T follicular helper cell (primary cell): ENCODE data around the gene CORO2A.
A peak's percentile ranks its signal among the peaks of the same experiment; 100 is the strongest.

Source experiments
- DNase-seq: peaks from one replicate; pipeline ENCODE4 v3.0.0-alpha.2; 2020; ENCODE audit warnings: low read depth
- total RNA-seq, 2 experiments: gene quantifications; one replicate each; lab custom pipeline; 2026; lab: John Stamatoyannopoulos, UW

CORO2A gene
- 9.6 to 45.4 reads per million in 2 experiments for total RNA-seq

- peak; percentile 47 for DNase-seq
Measured at GRCh38 chr9:98192503-98193335, at the start of gene CORO2A. Gene CORO2A (minus strand): TSS chr9:98192637. CDS start chr9:98157660, 34,977 bp downstream.

GRCh38 chr9:98241357-98242300 is 49.2 kb upstream of the CORO2A start:
- no peak for DNase-seq

GRCh38 chr9:98240475-98240874 is 48.0 kb upstream of the CORO2A start:
- DNase-seq = no peak

GRCh38 chr9:98236901-98237487 is 44.6 kb upstream of the CORO2A start:
- DNase-seq = no peak

GRCh38 chr9:98235126-98235525 is 42.7 kb upstream of the CORO2A start:
- no peak for DNase-seq

- DNase-seq = no peak
Measured at GRCh38 chr9:98234245-98234825, 41.9 kb upstream of the CORO2A start.

GRCh38 chr9:98232926-98233325 is 40.5 kb upstream of the CORO2A start:
- no peak for DNase-seq

- no peak for DNase-seq
Measured at GRCh38 chr9:98231770-98232478, 39.5 kb upstream of the CORO2A start.

GRCh38 chr9:98230789-98231188 is 38.4 kb upstream of the CORO2A start:
- no peak for DNase-seq

- DNase-seq = no peak
Measured at GRCh38 chr9:98230304-98230703, 37.9 kb upstream of the CORO2A start.

GRCh38 chr9:98229620-98230019 is 37.2 kb upstream of the CORO2A start:
- no peak for DNase-seq

- DNase-seq = no peak
Measured at GRCh38 chr9:98229090-98229395, 36.6 kb upstream of the CORO2A start.

- no peak for DNase-seq
Measured at GRCh38 chr9:98228392-98229089, 36.1 kb upstream of the CORO2A start.

- DNase-seq = no peak
Measured at GRCh38 chr9:98227883-98228282, 35.4 kb upstream of the CORO2A start.

GRCh38 chr9:98226957-98227356 is 34.5 kb upstream of the CORO2A start:
- DNase-seq = no peak

GRCh38 chr9:98226516-98226915 is 34.1 kb upstream of the CORO2A start:
- no peak for DNase-seq

GRCh38 chr9:98225015-98225442 is 32.6 kb upstream of the CORO2A start:
- no peak for DNase-seq

GRCh38 chr9:98222885-98223691 is 30.7 kb upstream of the CORO2A start:
- DNase-seq = no peak

- DNase-seq = no peak
Measured at GRCh38 chr9:98220911-98221310, 28.5 kb upstream of the CORO2A start.

- no peak for DNase-seq
Measured at GRCh38 chr9:98219794-98220370, 27.4 kb upstream of the CORO2A start.
